Measurements from ENCODE around the gene FYCO1.

GRCh38 chr3:45946875-45947274, 48.7 kb downstream of the FYCO1 start:
- TF ChIP-seq CTCF (IDR thresholded peaks at IDR 0.05; ENCODE audit: insufficient read depth, low read length) (no peak), POLR2AphosphoS5 (IDR thresholded peaks at IDR 0.05; ENCODE audit: low read depth) (no peak), REST (IDR thresholded peaks at IDR 0.05; ENCODE audit: insufficient replicate concordance, low read depth) (no peak), SPI1 (IDR thresholded peaks at IDR 0.05; ENCODE audit: borderline replicate concordance, low read depth) (no peak)

All from HL-60 (cell line).